Hepatic stellate cell (primary cell): Measurements from ENCODE around the gene GSTA5.
"Not testable (repeated sequence)": the region's sequence is repeated elsewhere in the genome, so short reads cannot be mapped to it uniquely, and the experiment has no call there.

ENCODE experiments used
- DNase-seq: peaks from one replicate; pipeline ENCODE4 v3.0.0; 2011; ENCODE audit warnings: low spot score

GSTA5 gene

GRCh38 chr6:52834481-52834880 is 6.1 kb downstream of the GSTA5 start:
- DNase-seq = no peak

DNA sequence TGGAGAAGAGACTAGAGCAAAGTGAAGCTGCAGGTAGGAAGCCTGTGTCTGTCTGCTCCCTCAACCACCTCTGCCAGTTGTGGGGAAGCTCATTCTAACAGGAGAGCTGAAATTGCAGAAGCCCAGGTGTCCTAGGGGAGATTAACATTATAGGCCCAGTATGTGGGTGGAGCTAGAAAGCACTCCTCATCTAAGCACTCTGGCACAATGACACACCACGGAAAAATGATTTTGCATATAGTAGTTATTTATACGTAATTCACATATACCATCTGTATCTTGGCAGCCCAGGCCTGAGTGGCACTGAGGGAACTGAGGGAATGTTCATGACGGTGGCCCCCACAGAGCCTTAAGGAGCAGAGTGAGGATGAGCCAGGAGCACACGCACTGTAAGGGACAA is 9.7 kb downstream of the GSTA5 start:
- not testable (repeated sequence) for DNase-seq

DNA sequence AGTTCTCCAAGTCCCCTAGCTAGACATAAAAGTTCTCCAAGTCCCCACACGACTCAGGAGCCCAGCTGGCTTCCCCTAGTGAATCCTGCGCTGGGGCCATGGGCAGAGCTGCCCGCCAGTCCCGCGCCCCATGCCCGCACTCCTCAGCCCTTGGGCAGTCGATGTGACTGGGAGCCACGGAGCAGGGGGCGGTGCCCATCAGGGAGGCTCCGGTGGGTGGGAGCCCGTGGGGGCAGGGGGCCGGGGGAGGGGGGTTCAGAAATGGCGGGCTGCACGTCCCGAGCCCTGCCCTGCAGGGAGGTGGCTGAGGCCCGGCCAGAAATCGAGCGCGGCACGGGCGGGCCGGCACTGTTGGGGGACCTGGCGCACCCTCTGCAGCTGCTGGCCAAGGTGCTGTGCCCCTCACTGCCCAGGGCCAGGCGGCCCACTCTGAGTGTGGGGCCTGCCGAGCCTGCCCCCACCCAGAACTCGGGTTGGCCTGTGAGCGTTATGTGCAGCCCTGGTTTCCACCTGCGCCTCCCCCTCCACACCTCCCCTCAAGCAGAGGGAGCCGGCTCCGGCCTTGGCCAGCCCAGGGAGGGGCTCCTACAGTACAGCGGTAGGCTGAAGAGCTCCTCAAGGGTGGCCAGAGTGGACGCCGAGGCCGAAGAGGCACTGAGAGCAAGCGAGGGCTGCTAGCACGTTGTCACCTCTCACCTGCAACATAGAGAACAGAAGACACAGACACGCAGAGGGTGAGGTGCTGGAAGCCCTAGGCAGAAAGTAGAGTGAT is 11.4 kb downstream of the GSTA5 start:
- no peak for DNase-seq

DNA sequence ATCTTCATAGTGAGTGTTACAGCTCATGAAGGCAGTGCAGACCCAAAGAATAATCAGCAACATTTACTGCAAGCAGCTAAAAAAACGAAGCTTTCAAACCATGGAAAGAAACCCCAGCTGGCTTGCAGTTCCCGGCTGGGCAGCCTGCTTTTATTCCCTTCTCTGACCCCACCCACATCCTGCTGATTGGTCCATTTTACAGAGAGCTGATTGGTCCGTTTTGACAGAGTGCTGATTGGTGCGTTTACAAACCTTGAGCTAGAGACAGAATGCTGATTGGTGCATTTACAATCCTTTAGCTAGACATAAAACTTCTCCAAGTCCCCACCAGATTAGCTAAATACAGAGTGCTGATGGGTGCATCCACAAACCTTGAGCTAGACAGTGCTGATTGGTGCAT is 12.0 kb downstream of the GSTA5 start:
- DNase-seq = not testable (repeated sequence)

DNA sequence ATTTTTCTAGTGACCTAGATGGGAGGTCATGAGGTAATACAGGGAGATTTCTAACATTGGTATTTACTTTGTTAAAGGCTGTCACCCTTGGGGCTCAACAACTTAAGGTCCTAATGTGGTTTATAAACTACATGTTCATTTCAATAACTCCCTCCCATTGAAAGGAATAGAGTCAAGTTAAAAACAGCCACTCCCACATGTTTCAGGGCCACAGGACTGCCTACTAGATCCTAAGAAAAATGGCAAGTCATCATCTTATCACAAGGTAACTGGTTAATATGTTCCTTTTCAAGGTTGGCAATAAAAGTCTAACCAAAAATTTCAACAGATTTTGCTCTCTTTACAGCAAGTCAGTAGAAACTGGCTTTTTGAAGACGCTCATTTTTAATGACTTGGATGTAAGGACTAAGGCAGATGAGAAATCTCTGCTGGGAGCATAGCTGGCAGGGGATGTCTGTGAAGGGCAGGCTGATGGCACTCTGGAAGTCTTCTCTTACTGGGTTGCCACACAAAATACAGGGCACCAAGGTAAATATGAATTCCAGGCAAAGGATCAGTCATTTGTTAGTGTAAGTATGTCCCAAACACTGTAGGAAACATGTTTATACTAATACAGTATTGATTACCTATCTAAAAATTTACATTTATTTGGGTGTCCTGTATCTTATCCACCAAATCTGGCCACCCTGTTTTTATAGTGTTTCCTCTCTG is 13.4 kb downstream of the GSTA5 start:
- DNase-seq = not testable (repeated sequence)

DNA sequence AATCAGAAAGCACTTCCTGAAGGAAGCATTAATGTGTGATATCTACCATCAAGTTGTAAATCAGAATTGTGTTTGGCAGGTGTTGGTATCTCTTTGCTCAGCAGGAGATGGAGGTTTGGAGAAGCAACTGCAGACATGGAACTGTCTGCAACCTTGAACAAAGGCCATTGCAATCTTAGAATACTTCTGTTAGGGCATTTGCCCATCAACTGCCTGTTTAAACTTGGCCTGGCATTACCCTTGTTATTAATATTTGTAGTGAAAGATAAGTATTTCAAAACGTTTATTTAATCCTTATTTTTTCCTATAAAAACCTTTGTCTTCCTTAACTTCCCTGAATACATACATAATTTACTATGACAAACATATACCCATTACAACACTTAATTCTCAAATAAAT is 14.1 kb downstream of the GSTA5 start:
- no peak for DNase-seq

DNA sequence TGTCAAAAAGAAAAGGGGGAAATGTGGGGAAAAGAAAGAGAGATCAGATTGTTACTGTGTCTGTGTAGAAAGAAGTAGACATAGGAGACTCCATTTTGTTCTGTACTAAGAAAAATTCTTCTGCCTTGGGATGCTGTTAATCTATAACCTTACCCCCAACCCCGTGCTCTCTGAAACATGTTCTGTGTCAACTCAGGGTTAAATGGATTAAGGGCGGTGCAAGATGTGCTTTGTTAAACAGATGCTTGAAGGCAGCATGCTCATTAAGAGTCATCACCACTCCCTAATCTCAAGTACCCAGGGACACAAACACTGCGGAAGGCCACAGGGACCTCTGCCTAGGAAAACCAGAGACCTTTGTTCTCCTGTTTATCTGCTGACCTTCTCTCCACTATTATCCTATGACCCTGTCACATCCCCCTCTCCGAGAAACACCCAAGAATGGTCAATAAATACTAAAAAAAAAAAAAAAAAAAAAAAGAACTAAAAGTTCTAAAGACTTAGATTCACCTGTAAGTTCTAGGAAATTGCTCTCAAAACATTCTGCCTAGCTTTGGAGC is 14.6 kb downstream of the GSTA5 start:
- not testable (repeated sequence) for DNase-seq

- DNase-seq = not testable (repeated sequence)
Observed at GRCh38 chr6:52825270-52825793, 15.3 kb downstream of the GSTA5 start.

DNA sequence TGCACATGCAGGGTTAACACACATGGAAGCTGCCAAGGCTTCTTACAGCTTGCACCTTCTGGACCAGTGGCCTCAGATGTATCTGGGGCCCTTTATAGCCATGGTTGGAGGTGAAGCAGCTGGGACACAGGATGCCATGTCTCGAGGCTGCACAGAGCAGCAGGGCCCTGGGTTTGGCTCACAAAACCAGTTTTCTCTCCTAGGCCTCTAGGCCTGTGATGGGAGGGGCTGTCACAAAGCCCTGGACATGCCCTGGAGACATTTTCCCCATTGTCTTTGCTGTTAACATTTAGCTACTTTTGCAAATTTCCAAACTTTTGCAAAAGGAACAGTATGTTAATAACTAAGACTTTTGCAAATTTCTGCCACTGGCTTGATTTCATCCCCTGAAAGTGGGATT is 18.8 kb downstream of the GSTA5 start:
- DNase-seq = no peak

GRCh38 chr6:52820198-52820597 is 20.4 kb downstream of the GSTA5 start:
- peak; percentile 55 for DNase-seq

DNA sequence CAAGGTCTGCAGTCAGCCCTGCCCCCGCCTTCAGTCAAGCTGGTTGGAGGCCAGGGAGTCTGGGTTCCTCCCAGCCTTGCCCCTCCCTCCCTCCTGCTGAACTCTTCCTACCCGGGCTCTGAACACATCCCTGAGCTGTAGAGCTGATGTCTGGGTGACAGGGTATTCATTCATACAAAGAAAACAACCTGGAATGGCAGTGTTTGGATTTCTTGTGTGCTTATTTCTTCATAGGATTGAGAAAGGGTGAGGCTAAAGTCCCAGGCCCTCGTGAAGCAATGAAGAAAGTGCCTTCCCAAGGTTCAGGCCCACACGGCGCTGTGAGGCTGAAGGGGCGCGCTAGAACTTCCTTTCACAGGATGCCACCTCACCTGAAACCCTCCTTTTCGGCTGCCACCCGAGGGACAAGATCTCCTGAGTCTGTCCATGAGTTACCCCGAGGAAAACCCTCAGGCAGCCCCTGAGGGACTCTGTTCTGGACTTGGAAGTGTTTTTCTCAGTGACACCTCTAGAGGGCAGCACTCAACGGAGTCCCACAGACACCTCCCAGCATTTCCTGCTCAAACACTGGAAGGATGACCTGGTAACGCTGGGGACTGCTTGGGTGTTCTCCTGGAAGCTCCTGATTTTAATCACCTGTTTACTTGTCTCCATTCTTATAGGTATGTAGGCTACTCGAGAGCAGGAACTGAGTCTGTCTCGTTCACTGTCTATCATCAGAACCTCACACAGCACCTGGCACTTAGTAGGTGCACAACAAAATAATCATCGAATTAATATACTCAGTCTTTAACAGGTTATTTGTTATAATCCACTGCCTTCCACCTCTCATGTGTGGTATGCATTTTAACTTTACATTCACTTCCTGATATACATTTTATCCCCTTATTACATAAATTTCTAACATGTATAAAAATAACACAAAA is 25.2 kb downstream of the GSTA5 start:
- peak; percentile 62 for DNase-seq

DNA sequence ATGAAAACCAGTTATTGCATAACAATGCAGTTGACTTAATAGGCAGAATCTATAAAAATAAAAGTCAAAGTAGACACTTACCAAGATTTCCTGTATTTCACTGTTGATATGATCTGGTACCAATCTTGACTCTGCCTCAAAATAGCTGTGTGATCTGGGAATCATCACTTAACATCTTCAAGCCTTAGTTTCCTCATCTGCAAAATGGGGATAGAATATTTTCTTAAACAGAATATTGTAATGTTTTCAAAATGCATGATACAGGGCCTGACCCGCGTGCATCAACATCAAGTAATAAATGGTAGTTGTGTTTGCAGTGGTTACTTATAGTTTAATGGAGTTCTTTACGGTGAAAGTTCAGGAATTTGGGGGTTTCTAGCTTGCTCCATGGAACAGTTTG is 26.1 kb downstream of the GSTA5 start:
- DNase-seq = not testable (repeated sequence)

- DNase-seq = not testable (repeated sequence)
Observed at GRCh38 chr6:52809777-52810176, 30.8 kb downstream of the GSTA5 start.

GRCh38 chr6:52808660-52809059 is 32.0 kb downstream of the GSTA5 start:
- no peak for DNase-seq

DNA sequence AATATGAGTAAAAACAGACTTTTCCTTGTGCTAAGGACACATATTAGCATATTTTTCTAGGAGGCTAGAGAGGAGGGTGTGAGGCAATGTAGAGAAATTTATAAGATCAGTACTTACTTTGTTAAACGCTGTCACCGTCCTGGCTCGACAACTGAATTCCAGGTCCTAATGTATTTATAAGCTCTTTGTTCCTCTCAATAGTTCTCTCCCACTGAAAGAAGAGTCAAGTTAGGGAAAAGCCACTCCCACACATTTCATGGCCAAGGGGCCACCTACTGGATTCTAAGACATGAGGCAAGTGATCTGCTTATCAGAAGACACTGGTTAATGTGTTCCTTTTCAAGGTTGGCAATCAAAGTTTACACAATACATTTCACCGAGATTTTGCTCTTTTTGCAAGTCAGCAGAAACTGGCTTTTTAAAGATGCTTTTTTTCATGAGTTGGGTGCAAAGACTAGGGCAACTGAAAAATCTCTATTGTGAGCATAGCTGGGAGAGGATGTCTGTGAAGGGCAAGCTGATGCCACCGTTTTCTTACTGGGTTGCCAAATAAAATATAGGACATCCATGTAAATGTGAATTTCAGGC is 36.9 kb downstream of the GSTA5 start, which contains the start of gene GSTA1:
TSS of gene GSTA1 (minus strand) at position 149 of the 588 bp plus-strand sequence. CDS start 4,549 bp downstream, outside the sequence.
- not testable (repeated sequence) for DNase-seq

DNA sequence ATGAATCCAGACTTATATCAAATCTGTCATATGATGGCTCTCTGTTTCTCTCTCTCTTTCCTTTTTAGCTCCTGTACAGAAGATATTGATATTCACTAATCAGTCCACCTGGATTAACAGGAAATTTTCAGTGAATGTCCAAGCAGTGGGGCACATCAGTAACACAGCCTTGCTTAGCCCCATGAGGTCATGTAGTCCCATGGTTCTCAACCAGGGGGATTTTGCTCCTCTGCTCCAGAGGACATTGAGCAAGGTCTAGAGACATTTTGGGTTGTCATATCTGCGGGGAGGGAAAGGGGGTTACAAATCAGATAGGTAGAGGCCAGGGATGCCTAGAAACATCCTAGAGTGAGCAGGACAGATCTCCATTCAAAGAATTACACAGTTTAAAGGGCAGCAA is 37.8 kb downstream of the GSTA5 start:
- no peak for DNase-seq

- no peak for DNase-seq
Observed at GRCh38 chr6:52801188-52801841, 39.3 kb downstream of the GSTA5 start.

DNA sequence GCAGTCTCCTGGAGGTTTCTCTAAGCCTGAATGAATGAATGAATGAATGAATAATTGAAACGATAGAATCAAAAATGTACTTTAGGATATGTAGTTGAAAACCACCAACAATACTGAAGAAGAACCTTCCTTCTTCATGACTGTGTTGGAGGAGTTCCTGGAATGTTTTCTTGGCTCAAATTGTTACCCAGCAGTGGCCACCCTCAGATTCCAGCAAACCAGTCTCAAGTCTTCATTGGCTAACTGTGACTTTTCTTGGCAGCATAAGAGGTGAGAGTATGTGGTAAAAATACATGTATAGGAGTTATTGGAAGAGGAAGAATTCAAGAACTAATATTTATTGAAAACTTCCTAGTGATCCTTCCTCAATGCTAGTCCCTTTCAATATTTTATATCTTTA is 41.3 kb downstream of the GSTA5 start:
- not testable (repeated sequence) for DNase-seq

DNA sequence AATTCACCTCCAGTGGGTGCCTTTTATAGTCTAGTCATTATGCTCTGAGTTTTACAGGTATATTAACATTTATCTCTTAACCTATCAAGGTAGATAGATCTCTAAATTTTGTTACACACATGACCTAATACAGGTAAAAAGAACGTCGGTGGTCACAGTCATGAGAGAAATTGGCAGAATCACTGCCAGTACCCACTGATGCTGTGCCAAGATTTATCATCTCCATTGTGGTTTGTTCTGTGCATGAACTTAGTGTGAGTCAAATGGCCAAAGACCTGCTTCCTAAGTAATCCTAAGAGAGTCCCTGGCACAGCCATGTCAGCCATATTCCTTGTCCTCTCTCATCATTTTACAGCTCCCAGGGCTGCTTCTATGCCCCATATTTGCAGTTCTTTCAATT is 46.2 kb downstream of the GSTA5 start:
- DNase-seq = not testable (repeated sequence)

- no peak for DNase-seq
Observed at GRCh38 chr6:52790861-52791260, 49.8 kb downstream of the GSTA5 start.

DNA sequence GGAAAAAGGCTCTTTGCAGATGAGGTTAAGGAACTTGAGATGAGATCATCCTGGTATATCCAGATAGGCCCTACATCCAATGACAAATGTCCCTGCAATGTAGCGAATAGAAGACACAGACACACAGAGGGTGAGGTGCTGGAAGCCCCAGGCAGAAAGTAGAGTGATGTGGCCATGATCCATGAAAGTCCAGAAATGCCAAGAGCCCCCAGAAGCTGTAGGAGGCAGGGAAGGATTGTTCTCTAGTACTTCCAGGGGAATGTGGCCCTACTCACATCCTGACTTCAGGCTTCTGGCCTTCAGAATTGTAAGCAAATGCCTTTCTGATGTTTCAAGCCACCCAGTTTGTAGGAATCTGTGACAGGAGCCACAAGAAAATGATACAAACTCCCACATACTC is 51.0 kb downstream of the GSTA5 start:
- not testable (repeated sequence) for DNase-seq
